Measurements from ENCODE around the gene GTF3C4. TPM values are rescaled to one million over a fixed set of nuclear protein-coding genes. Genes with fewer than 3 reads are reported as not detected.

The GTF3C4 gene
- total and polyA plus RNA-seq, 2 of the 8 experiments (the other 6 are each of a cell fraction or from before 2014, with no cell fraction given), result 6.8 to 39.2 TPM

- Histone ChIP-seq H2BK5ac (ENCODE audit: low read depth, low read length) (no peak overlapping the region), H2AK5ac (ENCODE audit: low read depth, low read length) (no peak overlapping the region), H3K18ac (ENCODE audit: extremely low read depth, low read length) (no peak overlapping the region), H3K9me3 (ENCODE audit: insufficient read depth in 2 of 2, low read depth in 1 of 2, low read length in 1 of 2) (peaks cover 18 to 34% of the 10 kb centered on the region in 2 experiments), H3K4me3 (ENCODE audit: extremely low read depth in 1 of 4, insufficient read depth in 2 of 4, low read depth in 3 of 4, low read length in 4 of 4) (no peak overlapping the region), H3K4me1 (replicated peaks in 1 of 4; ENCODE audit: control insufficient read depth in 3 of 4, insufficient read depth in 4 of 4, low read length in 3 of 4) (no peaks in the 10 kb centered on the region), H2BK20ac (ENCODE audit: low read length) (no peak overlapping the region), H3K79me1 (ENCODE audit: low read depth, low read length) (no peaks in the 10 kb centered on the region), H2AFZ (ENCODE audit: low read length) (no peak overlapping the region), H4K8ac (ENCODE audit: extremely low read depth, insufficient read depth, low read length) (no peak overlapping the region), H3K14ac (ENCODE audit: insufficient read length) (no peak overlapping the region), H2BK15ac (ENCODE audit: low read length) (no peak overlapping the region), H3K79me2 (ENCODE audit: control insufficient read depth in 1 of 2, insufficient read depth in 2 of 2, low read length in 2 of 2) (no peaks in the 10 kb centered on the region), H4K91ac (replicated peaks; ENCODE audit: insufficient read length, low read length) (no peak overlapping the region), H4K5ac (ENCODE audit: insufficient read length, low read depth, low read length) (no peak overlapping the region), H3K36me3 (ENCODE audit: control insufficient read depth in 2 of 4, insufficient read depth in 4 of 4, low read length in 3 of 4) (no peaks in the 10 kb centered on the region), H2BK120ac (replicated peaks; ENCODE audit: low read depth, low read length) (no peak overlapping the region), H3K23me2 (ENCODE audit: low read depth, low read length) (no peaks in the 10 kb centered on the region), H3K23ac (ENCODE audit: insufficient read length) (no peak overlapping the region), H3K27ac (ENCODE audit: low read depth, low read length) (no peak overlapping the region), H4K20me1 (replicated peaks in 1 of 2; ENCODE audit: control insufficient read depth in 1 of 2, insufficient read depth in 2 of 2, low read length in 2 of 2) (no peaks in the 10 kb centered on the region), H3K27me3 (replicated peaks in 1 of 4; ENCODE audit: control insufficient read depth in 3 of 4, extremely low read depth in 1 of 4, insufficient read depth in 3 of 4, low read length in 3 of 4) (no peaks in the 10 kb centered on the region), H3K56ac (replicated peaks; ENCODE audit: insufficient read length, low read depth, low read length) (no peak overlapping the region), H3K4me2 (ENCODE audit: insufficient read depth in 1 of 2, low read depth in 2 of 2, low read length in 2 of 2) (no peak overlapping the region), H3K4ac (replicated peaks; ENCODE audit: insufficient read length, low read depth, low read length) (no peak overlapping the region), H3K9ac (replicated peaks in 1 of 4; ENCODE audit: extremely low read depth in 1 of 4, low read depth in 3 of 4, low read length in 3 of 4) (no peak overlapping the region), H2BK12ac (ENCODE audit: low read depth, low read length) (no peak overlapping the region)
- no peak for TF ChIP-seq BACH1 (IDR thresholded peaks at IDR 0.05; ENCODE audit: low read length)
- DNase-seq (ENCODE audit: low read depth in 1 of 2, low spot score in 2 of 2), result no peak
- WGBS, 2 experiments (ENCODE audit: extremely low coverage in 1 of 2, insufficient coverage in 1 of 2, insufficient read length in 1 of 2, insufficient replicate concordance in 2 of 2, low coverage in 1 of 2, low lambda C conversion rate in 2 of 2, missing lambda C conversion rate in 1 of 2), result 69% methylated on average over 1 of the region's 1 CpG; no CpG with 5 or more reads in 1 of the 2 experiments
- no peak for FAIRE-seq
- ChIA-PET CTCF (ENCODE audit: partially characterized antibody) (no interaction called here), POLR2A (ENCODE audit: partially characterized antibody) (no interaction called here)
Observed at GRCh38 chr9:132702254-132702653, 32.0 kb downstream of the GTF3C4 start.

Data from H1 (cell line).